ENCODE measurements around the gene CDH2.

Gene CDH2

DNA sequence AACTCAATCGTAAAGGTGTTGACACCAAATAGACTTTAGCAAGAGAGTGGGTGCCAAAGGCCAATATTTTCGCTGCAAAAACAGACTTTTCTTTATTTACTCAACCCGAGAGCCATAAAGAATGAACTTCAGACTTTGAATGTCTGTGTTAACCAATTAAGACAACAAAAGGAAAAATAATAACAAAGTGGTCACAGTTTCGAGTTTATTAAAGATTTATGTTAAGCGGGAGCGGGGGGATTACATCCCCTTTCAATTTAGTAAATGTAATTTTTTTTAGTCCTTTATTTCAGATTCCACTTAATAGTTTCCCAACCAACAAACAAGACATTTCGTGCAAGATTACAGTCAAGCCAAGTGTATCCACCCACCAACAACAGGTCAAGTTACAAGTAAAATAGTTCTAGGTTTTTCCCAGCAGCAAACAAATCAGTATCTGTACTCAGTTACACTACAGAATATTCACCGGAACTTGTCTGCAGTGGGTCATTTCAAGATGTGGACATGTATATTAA, 9.0 kb downstream of the CDH2 start:
- no peak for DNase-seq

DNA sequence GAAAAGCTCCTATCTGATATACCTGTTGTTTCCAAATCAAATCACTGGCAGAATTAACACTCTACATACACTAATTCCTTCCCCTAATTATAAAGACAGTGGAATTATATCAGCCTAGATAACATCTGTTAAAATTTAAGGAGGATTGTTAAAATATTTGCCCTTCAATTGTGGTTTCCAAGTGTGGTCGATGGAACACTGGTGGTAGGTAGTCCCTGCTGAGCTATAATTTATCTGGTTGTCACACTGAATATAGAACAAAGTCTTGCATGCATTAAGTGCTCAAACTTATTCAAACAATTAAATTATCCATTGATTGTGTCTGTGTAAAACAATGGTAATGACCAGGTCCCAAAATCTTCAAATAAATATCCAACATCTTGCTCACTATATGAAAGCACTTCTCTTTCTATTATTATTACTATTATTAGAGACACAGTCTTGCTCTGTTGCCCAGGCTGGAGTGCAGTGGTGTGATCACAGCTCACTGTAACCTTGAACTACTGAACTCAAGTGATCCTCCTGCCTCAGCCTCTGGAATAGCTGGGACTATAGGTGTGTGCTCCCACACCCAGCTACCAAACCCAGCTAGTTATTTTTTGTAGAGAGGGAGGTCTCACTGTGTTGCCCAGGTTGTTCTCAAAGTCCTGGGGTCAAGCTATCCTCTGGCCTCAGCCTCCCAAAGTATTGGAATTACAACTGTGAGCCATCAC, 12.0 kb downstream of the CDH2 start:
- no peak for DNase-seq

DNA sequence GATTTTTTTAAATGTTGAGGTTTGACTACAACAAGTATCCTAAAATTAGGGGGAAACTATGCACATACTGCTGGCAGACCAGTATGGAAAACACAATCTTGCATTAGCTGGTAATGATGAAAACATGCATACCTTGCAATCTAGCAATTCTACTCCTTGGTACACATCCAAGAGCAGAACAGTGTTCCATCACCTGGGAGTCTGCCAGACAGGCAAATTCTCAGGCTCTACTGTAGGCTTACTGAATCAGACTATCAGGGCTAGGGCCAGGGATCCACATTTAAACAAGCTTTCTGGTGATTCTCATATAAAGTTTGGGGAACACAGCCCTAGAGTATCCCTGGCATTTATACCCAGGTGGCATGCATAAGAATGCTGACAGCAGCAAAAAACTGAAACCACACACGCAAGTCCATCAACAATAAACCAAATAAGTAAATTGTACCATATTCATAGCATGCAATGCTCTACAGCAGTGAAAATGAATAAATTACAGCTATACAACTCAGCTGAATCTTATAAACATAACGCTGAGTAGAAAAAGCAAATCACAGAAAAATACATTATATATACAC, 13.6 kb downstream of the CDH2 start:
- DNase-seq = no peak

DNA sequence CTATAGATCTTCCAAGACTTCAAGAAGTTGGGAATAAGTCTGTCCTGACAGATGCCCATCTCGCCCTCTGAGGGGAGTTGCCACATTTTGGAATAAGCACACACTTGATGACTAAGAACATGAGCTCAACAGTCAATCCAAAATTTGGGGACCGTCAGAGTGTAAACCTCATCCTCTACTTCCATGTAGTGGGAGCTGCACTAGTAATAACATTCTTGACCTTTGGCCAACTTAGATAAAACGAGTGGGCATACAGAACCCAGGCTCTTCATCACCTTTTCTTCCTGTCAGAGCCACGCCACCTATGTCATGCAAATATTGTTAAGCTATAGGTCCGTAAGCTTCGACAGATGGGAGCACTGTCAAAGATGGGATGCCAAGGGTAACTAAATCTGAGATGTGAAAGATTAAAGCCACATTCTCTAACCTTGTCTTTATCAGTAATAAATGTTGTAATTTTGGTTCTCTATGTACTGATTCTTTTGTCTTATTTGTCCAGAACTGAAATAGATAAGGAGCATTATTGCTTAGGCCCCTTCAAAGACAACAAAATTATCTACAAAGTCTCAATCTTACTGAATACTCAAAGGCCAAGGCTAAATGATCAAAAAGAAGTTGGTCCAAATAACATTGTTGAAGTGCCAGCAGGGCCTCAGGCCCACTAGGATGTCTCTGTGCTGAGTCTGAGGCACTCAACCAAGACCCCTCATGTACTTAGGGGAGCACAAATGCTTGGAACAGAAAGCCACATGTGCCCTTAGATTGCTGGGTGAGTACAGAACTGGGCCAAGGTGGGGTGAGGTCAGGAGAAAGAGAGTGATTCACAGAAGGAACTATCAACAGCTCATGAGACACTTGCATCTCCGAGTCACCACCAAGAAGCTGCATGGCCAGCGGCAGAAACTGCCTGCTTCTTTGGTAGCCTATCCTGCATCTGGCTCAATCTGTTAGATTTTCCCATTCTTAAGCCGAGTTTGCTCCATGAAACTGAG, 15.0 kb downstream of the CDH2 start:
- no peak for DNase-seq

DNA sequence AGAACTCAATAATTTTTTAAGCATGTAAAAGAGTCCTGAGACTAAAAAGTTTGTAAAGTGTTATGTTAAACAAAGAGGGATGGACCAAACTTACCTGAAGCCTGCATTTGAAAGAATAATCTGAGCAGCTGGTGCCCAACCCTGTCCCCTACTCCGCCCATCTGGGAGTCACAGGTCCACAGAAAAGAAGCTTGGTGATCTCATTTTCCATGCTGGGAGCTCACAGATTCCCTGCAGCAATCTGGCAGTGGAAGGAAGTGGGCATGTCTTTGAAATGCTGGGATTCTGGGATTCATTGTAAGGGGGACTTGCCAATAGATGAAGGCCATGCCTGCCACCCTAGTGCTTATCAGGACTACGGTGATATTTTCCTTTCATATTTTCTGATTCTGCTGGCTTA, 17.9 kb downstream of the CDH2 start:
- DNase-seq = no peak

DNA sequence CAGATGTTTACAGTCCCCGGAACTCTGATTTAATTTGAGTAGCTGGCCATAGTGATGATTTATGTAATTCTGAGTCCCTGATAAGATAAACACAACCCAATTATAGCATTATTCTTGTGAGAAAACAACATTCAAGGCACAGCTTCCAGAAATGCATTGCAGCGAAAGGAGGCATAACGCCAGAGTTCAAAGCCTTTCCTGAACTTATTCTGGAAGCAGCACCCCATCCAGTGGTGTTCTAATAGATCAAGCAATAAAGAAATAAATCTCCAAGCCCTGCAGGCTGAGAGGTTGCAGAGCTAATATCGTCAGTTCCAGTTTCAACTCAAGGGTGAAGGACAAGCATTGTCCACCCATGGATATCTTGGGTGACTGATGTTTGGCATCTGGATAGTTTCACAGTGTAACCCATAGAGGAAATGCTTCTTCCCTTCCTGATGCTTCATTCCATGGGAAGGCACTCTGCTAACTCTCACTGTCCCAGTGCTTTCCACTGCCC, 18.8 kb downstream of the CDH2 start:
- DNase-seq = no peak

DNA sequence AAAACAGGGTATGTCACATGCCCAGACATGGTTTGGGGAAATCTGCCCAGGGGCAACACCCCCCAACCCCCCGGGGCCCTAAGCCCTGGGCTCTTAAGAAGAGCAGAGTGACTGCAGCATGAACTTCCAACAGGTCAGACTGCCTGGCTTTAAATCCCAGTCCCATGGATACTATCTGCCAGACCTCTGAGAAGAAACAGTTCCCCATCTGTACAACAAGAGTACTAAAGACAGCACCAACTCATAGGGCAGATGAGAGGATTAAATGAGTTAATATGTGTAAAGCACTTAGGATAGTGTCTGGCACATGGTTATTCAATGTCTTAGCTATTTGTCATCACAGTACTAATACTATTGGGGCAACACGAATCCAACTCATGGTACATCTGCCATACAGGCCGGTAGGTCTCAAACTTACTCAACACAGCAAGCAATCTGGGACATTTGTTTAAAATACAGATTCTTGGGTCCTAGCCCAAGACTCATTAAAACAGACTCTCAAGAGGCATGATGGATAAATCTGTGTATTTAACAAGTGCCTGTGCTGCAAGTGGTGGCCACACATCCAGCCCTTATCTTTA, 23.4 kb downstream of the CDH2 start:
- DNase-seq = no peak

DNA sequence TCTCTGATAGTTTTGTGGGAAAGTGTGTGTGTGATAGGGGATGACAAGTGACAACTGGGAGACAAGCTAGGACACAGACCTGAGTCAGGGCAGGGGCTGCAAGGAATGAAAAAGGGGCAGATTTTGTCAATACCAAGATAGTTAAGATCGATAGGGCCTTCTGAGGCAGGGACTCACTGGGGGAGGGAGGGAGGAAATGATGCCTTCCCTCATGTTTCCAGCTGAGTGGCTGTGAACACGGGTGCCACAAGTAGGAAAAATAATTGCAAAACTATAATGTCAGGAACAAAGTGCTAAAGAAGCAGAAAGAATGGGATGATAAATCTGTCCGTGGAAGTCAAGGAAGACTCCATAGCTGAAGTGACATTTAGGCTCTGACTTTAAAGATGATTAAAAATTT, 24.2 kb downstream of the CDH2 start:
- no peak for DNase-seq

DNA sequence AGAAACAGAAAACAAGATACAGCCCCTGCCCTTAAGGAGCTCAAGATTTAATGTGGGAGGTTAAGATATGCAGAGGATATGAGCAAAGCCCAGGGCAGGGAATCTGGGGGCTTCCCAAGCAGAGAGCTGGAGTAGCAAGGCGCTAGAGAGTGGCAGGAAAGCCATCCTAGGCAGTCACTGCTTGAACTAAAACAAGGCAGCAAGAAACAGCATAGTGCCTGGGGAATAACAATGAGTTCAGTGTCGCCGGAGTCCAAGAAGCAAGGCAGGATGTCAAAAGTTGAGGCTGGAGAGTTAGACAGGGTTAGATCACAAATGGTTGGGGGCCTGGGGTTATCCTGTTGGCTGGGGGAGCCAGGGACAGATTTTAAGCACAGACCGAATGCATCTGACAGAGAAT, 24.6 kb downstream of the CDH2 start:
- DNase-seq = no peak

DNA sequence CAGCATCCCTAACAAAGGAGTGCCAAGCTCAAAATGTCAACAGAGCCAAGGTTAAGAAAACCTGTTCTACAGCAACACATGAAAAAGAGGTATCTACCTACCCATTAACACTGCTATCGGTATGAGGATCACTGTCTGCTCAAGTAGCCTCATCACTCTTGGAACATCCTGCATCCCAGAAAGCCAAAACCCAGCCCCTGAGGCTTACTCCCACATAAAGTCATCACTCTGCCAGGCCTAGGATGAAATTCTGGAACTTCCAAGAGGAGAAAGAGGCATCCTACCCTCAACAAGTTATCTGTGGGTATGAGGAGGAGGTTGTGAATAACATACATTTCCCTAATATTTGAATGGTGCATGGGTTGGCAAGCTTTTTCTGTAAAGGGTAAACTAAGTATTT, 25.5 kb downstream of the CDH2 start:
- DNase-seq = no peak

DNA sequence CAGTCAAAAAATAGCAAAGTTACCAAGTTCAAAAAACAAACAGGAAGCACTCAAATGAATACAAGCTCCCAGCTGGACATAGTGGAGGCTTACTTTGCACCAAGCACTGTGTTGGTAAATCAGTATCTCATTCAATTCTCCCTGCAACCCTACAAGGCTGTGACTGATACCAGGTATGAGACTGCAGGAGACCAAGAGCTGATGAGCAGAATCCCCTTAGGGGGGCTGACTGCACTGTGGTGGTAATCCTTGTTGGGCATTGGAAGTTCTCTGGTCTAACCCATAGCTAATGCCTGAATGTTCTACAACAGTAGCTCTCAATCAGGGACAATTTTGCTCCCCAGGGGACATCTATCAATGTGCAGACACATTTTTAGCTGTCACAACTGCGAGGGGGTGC, 26.0 kb downstream of the CDH2 start:
- DNase-seq = no peak

DNA sequence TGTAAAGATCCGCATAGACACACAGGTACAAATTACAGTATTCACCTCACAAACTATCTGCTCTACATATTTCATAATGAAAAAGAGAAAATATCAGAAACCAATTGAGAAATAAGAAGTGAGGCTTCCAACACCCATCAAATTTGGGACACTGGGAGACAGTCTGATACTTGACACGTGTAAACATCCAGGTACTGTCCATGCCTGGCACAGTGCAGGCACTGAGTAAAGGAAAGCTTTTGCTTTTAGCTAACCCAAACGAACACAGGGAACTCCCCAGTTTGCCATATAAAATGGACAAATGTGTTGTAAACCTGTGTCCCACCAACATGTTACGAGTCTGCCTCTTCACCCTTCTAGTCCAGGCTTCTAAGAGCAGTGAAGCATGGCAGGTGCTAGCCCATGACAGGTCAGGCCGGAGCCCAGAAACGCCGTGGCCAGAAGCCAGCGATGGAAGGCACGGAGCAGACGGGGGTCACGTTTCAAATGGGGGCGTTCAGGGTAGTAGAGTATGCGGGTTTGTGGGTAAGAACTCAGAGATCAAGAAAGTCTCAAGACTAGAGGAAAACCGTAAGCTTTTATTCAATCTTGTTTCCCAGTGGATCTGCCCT, 27.0 kb downstream of the CDH2 start:
- DNase-seq = no peak

DNA sequence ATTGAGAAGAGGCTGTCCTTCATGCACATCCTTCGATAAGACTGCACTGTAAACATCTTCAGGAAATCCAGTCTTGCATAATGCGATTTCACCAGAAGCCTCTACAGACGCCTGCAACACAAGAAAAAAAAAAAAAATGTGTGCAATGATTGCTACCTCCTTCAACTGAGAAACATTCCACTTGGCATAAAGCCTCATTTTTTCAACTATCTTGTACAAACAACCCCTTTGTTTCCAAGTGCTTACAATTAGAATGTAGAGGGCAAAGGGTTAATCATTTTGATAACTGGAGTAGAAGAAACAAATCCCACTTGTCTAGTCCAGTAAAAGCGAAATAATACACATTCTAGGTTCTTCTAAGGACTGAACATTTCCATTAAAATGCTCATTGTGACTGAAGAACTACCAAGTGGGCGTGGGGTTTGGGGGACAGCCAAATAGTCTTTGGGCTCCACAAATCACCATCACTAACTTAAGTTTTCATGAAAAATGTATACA, 29.2 kb downstream of the CDH2 start:
- DNase-seq = no peak

DNA sequence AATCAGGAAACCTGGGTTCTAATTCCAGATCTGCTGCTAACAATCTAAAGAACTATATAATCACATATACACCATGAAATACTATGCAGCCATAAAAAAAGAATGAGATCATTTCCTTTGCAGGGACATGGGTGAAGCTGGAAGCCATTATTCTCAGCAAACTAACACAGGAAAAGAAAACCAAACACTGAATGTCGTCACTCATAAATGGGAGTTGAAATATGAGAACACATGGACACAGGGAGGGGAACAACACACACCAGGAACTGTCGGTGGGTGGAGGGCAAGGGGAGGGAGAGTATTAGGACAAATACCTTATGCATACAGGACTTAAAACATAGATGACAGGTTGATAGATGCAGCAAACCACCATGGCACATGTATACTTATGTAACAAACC, 33.2 kb downstream of the CDH2 start:
- no peak for DNase-seq

DNA sequence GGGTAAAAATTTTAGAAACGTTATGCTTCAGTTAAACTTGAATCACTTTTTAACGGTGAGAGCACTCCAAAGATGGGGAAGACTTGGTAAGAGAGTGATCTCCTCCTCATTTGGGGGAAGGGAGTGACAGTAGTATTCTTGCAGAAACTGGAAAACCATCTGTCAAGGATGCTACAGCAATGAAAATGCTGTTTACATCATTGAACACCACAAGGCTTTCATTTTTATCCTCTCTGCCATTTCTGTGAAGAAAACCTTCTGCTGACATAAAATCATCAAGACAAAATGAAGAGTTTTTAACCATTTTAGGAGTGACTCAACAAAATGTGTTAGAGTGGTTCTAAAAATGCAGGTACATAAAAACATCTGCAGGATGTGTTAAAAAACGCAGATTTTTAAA, 38.1 kb downstream of the CDH2 start:
- DNase-seq = no peak

DNA sequence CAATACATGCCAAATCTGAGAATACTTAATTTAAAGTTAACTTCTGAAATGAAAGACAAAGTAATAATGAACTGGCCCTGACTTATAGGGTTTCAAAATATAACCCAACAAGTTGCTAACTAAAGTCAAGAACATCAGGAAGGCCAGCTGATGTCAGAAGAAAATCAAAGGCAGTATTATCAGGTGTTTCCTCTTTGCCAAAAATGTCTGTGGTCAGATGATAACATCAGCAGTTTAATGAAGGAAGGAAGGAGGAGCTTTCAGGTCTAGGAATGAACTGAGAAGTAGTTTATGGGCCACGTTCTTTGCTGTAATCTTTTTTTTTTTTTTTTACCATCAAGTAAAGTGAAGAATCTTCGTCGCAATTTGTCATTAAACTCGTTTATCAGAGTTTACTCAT, 40.9 kb downstream of the CDH2 start:
- no peak for DNase-seq

DNA sequence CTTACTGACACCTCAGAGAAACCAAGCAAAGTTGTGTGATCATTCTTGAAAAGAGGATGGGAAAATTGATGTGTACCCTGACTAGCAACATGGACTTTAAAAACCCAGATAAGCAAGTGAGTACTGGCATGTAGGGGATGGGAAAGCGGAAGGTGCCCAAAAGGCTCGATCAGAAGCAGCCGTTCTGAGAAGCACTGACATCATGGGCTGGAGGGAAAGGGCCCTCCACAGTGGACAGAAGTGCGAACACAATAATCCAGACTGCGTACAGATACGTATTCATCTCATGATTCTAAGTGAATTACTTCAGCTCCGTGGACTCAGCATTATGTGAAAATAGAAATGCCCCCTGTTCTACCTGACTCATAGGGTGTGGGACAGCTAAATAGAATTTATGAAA, 42.2 kb downstream of the CDH2 start:
- DNase-seq = no peak

DNA sequence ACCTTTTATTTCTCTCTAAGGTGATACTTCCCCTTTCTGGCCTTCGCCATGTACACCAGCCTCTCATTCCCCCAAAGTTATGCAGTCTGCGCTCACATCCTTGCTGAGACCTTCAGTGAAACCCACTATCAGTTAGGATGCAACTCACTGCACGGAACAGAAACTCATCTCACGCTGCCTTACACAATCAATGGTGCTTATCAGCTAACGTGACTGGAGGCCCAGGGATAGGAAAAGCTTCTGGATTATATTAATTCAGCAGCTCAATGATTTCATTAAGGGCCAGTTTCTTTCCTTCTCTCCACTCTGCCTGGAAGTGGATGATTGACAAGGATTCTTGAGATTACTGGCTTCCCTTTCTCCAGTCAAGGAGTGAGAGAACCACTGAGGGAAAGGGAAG, 44.8 kb downstream of the CDH2 start:
- no peak for DNase-seq

DNA sequence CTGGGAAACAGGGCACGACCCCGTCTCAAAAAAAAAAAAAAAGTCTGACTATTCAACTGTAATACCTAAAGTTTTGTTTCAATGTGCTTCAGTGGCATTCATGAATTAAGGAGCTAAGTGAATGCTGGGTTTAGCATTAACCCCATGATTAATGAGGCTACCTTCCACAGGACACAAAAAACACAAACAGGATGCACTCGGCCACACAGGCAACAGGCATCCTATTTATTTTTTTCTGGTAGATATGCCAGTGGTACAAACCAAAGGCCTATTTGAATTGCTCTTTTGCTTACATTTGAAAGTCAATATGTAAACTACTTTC, 48.3 kb downstream of the CDH2 start:
- DNase-seq = no peak

DNA sequence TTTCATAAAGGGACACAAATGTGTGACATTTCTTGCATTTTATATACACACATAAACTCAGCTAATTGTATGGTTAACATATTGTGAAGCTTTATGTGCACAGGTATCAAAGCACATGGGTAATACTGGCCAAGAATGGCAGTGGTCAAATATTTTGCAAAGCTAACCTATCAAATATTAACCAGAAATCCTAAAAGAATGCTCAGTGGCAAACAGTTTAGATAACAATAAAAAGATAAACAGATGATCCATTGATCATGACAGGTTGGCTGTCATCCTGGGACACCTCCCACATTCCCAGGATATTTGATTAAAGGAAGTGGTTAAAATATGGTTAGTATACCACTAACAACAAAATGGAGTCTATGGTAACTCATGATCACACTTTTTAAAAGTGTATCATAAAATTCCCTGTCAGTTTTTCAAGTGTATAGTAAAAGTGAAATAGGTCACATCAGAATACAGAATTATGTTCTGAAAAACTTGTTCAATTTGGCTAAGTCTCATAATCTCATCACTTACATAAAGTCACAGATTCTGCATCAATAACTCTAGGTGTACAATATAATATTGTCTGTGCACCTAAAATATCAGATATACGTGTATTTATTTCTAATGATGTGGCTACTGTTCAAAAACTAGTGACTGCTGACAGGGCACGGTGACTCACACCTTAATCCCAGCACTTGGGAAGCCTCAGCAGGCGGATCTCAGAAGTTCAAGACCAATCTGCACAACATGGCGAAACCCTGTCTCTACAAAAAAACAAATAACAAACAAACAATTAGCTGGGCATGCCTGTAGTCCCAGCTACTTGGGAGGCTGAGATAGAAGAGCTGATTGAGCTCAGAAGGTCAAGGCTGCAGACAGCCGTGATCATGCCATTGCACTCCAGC, 48.9 kb downstream of the CDH2 start:
- no peak for DNase-seq

DNA sequence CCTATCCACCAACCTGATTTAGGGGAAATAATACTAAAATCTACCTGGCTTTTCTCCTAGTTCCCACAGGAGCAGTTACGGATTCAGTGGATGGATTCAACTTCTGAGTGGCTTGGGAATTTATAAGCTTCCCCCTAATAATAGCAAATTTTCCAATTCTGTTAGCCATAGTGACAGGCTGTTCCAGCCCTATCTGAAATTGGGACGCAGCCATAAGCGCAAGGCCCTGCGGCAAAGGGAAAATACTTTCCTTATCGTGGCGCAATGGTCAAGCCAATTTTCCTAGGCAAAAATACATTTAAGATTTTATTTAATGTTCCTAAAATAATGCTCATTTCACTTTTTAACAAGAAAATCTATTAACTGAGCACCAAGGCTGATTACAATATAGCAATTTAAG, 49.7 kb downstream of the CDH2 start:
- no peak for DNase-seq

DNA sequence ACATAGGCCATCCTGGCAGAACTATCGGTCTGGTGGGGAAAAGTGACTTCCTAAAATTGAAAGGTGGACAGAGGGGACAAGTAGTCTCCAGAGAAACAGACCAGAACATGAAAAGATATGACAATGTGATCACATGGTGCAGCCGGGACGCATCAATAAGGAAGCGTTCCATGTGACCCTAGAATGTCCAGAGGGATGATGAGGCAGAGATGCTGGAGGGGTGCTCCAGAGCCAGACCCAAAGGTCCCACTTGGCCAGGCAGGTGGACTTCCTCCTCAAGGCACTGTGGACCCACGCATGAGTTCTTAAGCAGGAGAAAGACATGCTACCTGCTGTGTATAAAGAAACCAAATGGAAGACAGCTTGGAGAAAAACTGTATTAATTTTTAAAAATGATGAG, 50.2 kb downstream of the CDH2 start:
- DNase-seq = no peak

Measured in stimulated activated CD4-positive, alpha-beta T cell treated with anti-CD3 and anti-CD28 coated beads, Interleukin-4, amount 100 ng/mL, for 1 hour (primary cell).